AG04449 (cell line): ENCODE data around the gene GLMN.

ENCODE experiments used
- CTCF ChIA-PET: fragments of 350-600 bp; formaldehyde crosslinking; extraction: SDS; loops from one replicate; lab custom pipeline; 2021; ENCODE audit warnings: antibody characterized with exemption; lab: Yijun Ruan, JAX
- POLR2A ChIA-PET: fragments of 400-600, 350-600 bp; formaldehyde crosslinking; extraction: SDS; loops from one replicate; lab custom pipeline; 2020; ENCODE audit warnings: antibody characterized with exemption, inconsistent platforms; lab: Yijun Ruan, JAX
- DNase-seq: peaks from one replicate; pipeline ENCODE4 v3.0.0-alpha.2; 2010; ENCODE audit warnings: low read depth, low spot score
- H3K4me3 ChIP-seq: 2 replicates; pipeline ENCODE4 v1.5.1; 2011; ENCODE audit warnings: low read depth, mild to moderate bottlenecking, control low read depth, low read length
- CTCF ChIP-seq: IDR thresholded peaks from one replicate; pipeline ENCODE4 v1.5.1; 2011; ENCODE audit warnings: mild to moderate bottlenecking, moderate library complexity, low read length, control low read depth, inconsistent platforms; ENCODE audit not compliant: insufficient read depth; ENCODE audit errors: missing control alignments

Gene GLMN

DNA sequence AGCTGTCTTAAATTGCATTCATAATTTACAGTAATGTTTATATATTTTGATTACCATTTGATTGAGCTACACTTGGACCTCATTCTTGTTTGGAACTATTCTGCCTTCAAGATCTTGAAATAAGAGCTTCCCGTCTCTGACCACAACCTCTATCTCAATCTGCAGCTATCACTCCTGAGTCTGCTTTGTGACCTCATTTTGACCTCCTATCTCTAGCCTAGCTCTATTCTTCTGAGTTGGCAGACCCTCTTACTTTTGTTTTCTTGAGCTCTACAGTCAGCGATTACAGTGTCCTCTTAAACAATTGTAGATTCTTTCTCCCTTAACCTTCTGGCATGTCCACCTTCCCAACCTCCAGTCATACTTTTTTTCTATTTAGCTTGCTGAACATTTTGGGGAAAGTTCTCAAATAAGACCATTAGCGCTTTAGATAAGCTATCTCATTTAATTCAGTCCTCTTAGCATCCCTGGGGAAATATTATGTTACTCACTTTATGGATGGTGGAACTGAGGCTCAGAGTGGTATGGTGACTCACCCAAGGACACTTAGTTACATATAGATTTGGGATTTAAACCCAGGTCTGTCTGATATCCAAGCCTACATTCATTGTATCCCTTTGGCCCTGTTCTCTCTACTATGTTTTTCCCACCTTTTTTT lies 19.2 kb upstream of the GLMN start:
- no peak for DNase-seq
- no peak overlapping the region for H3K4me3 ChIP-seq
- TF ChIP-seq CTCF: no peak
- ChIA-PET POLR2A (no interaction called here), CTCF (interaction anchor here (0.6 to 2.0 kb wide), 3 partner anchors 9 to 286 kb away, joined by 3 to 7 read pairs (median 5); no protein-coding TSS in a partner anchor)

- POLR2A ChIA-PET: no interaction called here
- no peak for DNase-seq
- no peak overlapping the region for H3K4me3 ChIP-seq
- CTCF ChIA-PET: interaction anchor here (1.3 to 1.7 kb wide), 2 partner anchors 11 to 318 kb away, joined by 3 to 4 read pairs; no protein-coding TSS in a partner anchor
- TF ChIP-seq CTCF: no peak
Measured at GRCh38 chr1:92315766-92316599, 17.2 kb upstream of the GLMN start.

GRCh38 chr1:92314024-92314423 lies 15.2 kb upstream of the GLMN start:
- ChIA-PET POLR2A (no interaction called here), CTCF (interaction anchor here (0.8 to 1.4 kb wide), 3 partner anchors 15 to 317 kb away, joined by 3 read pairs; no protein-coding TSS in a partner anchor)
- no peak overlapping the region for H3K4me3 ChIP-seq
- TF ChIP-seq CTCF: no peak
- no peak for DNase-seq

- H3K4me3 ChIP-seq: no peak overlapping the region
- ChIA-PET POLR2A (no interaction called here), CTCF (interaction anchor here (0.7 to 5.8 kb wide), 35 partner anchors 9 to 524 kb away, joined by 3 to 41 read pairs (median 4); partner anchors contain the start of genes GLMN and RPAP2)
- peak; percentile 25 for TF ChIP-seq CTCF
- no peak for DNase-seq
Measured at GRCh38 chr1:92310185-92310597, 11.4 kb upstream of the GLMN start.

- no peak for DNase-seq
- no peak for TF ChIP-seq CTCF
- no peak overlapping the region for H3K4me3 ChIP-seq
- CTCF ChIA-PET: interaction anchor here (1.0 to 5.8 kb wide), 6 partner anchors 8 to 511 kb away, joined by 4 to 27 read pairs (median 6); partner anchors contain the start of gene RPAP2
- POLR2A ChIA-PET: no interaction called here
Measured at GRCh38 chr1:92307980-92308379, 9.2 kb upstream of the GLMN start.

DNA sequence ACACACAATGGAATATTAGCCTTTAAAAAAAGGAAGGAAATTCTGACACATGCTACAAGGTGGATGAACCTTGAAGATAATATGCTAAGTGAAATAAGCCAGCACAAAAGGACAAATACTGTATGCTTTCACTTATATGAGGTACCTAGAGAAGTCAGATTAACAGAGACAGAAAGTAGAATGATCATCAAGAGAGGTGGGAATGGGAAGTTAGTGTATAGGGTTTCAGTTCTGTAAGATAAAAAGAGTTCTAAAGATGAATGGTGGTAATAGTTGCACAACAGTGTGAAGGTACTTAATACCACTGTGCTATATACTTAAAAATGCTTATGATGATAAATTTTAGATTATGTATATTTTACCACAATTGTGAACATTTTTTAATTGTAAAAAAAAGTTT lies 7.2 kb upstream of the GLMN start:
- CTCF ChIA-PET: interaction anchor here (1.2 to 1.7 kb wide), 2 partner anchors 22 to 290 kb away, joined by 3 read pairs; no protein-coding TSS in a partner anchor
- DNase-seq: no peak
- no peak for TF ChIP-seq CTCF
- no peak overlapping the region for H3K4me3 ChIP-seq
- POLR2A ChIA-PET: no interaction called here
